Stimulated activated CD8-positive, alpha-beta memory T cell treated with anti-CD3 and anti-CD28 coated beads, Interleukin-2, amount 100 ng/mL, for 1 hour (primary cell): ENCODE measurements around the gene ANKRD50.

Experiments
- DNase-seq, 2 donors: peaks; one replicate each; pipeline ENCODE4 v3.0.0-alpha.2; 2020; ENCODE audit warnings: low read depth in 2 of 2

Gene ANKRD50

GRCh38 chr4:124712372-124713184 lies at the start of gene ANKRD50:
ANKRD50 (minus strand) TSS chr4:124712732; CDS start chr4:124710511, 2,221 bp downstream.
- peak; percentile 20 to 22 for DNase-seq

GRCh38 chr4:124757126-124757525 lies 44.6 kb upstream of the ANKRD50 start:
- no peak for DNase-seq

- no peak for DNase-seq
Measured at GRCh38 chr4:124754681-124755080, 42.1 kb upstream of the ANKRD50 start.

- DNase-seq: no peak
Measured at GRCh38 chr4:124753941-124754581, 41.5 kb upstream of the ANKRD50 start.

GRCh38 chr4:124749421-124749820 lies 36.9 kb upstream of the ANKRD50 start:
- no peak for DNase-seq

- DNase-seq: no peak
Measured at GRCh38 chr4:124748965-124749364, 36.4 kb upstream of the ANKRD50 start.

- no peak for DNase-seq
Measured at GRCh38 chr4:124745985-124746801, 33.7 kb upstream of the ANKRD50 start.

GRCh38 chr4:124743711-124744110 lies 31.2 kb upstream of the ANKRD50 start:
- no peak for DNase-seq

- no peak for DNase-seq
Measured at GRCh38 chr4:124740501-124740900, 28.0 kb upstream of the ANKRD50 start.

- no peak for DNase-seq
Measured at GRCh38 chr4:124738994-124739393, 26.5 kb upstream of the ANKRD50 start.

- DNase-seq: no peak
Measured at GRCh38 chr4:124737619-124738018, 25.1 kb upstream of the ANKRD50 start.

- DNase-seq: no peak
Measured at GRCh38 chr4:124736526-124736925, 24.0 kb upstream of the ANKRD50 start.

- no peak for DNase-seq
Measured at GRCh38 chr4:124727331-124727890, 14.9 kb upstream of the ANKRD50 start.

GRCh38 chr4:124726269-124726668 lies 13.7 kb upstream of the ANKRD50 start:
- DNase-seq: no peak

- DNase-seq: no peak
Measured at GRCh38 chr4:124722071-124722470, 9.5 kb upstream of the ANKRD50 start.

- no peak for DNase-seq
Measured at GRCh38 chr4:124717101-124717500, 4.6 kb upstream of the ANKRD50 start.

- no peak for DNase-seq
Measured at GRCh38 chr4:124713185-124713592, 657 bp upstream of the ANKRD50 start.

GRCh38 chr4:124711471-124712371 lies 811 bp downstream of the ANKRD50 start:
- no peak for DNase-seq

GRCh38 chr4:124710911-124711310 lies 1.6 kb downstream of the ANKRD50 start:
- DNase-seq: no peak

GRCh38 chr4:124710015-124710741 lies 2.4 kb downstream of the ANKRD50 start:
- no peak for DNase-seq
